ENCODE data around the gene BARHL2.

GRCh38 chr1:90761156-90761555 lies 44.1 kb upstream of the BARHL2 start:
- no peak for TF ChIP-seq CTCF (optimal IDR thresholded peaks at IDR 0.05 in 1 of 3, IDR thresholded peaks at IDR 0.05 in 1 of 3, conservative IDR thresholded peaks at IDR 0.05 in 1 of 3; ENCODE audit: extremely low read depth in 1 of 3, insufficient read depth in 2 of 3, low read length in 3 of 3)
- TF ChIP-seq EZH2 (IDR thresholded peaks at IDR 0.05; ENCODE audit: low read length): no peak

Measured in keratinocyte (primary cell).